ENCODE results near the gene CPM. TPM values are rescaled to one million over a fixed set of nuclear protein-coding genes. Genes with fewer than 3 reads are reported as not detected.

The CPM gene
- total RNA-seq, 1 experiment from 2014 or later: 1.7 TPM

DNA sequence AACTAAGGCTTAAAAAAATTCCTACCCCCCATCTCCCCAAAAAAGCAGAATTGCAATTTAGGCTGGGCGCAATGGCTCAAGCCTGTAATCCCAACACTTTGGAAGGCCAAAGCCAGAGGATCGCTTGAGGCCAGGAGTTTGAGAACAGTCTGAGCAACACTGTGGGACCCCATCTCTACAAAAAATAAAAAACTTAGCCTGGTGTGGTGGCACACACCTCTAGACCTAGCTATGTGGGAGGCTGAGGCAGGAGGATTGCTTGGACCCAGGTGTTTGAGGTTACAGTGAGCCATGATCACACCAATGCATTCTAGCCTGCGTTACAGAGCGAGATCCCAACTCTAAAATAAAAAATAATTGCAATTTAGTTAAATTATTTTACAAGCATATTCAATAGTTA lies 54.1 kb downstream of the CPM start:
- no peak for DNase-seq (ENCODE audit: low spot score)

GRCh38 chr12:68878283-68878682 lies 54.7 kb downstream of the CPM start:
- DNase-seq (ENCODE audit: low spot score): no peak

GRCh38 chr12:68877583-68877982 lies 55.4 kb downstream of the CPM start:
- no peak for DNase-seq (ENCODE audit: low spot score)

DNA sequence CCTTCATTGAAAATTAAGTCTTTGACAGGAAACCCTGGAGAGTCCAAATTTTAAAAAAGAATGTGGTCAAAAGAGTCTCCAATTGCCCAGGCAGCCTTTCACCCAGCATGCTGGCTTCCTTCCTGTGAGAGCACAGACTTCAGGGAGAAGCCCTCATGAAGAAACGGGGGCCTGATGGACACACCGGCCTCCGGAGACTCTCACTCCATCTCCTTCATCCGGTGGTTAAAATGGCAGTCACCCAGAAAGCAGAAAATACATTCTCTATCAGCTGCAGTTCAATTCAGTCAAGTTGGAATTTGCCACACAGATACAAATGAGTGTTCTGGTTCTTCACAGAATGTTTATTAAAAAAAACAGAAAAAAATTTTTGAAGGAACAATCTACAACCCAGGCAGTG lies 56.5 kb downstream of the CPM start:
- no peak for DNase-seq (ENCODE audit: low spot score)

GRCh38 chr12:68873316-68873715 lies 59.7 kb downstream of the CPM start:
- no peak for DNase-seq (ENCODE audit: low spot score)

DNA sequence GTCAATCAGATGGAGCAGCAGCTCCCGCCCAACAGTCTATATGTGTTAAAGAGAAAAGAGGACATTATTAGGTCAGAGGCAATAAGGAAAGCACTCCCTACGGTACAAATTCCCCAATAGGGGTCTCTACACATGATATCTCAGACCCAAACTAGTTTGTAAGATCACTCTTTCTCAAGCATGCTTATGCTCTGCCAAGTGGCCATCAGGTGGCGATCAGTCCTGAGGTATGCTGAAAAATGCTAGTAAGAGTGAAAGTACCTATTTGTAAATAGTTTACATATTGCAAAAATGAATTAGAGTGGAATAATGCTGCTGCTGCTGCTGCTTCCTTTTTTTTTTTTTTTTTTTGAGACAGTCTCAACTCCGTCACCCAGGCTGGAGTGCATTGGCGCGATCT lies 61.0 kb downstream of the CPM start:
- DNase-seq (ENCODE audit: low spot score): peak; percentile 38

DNA sequence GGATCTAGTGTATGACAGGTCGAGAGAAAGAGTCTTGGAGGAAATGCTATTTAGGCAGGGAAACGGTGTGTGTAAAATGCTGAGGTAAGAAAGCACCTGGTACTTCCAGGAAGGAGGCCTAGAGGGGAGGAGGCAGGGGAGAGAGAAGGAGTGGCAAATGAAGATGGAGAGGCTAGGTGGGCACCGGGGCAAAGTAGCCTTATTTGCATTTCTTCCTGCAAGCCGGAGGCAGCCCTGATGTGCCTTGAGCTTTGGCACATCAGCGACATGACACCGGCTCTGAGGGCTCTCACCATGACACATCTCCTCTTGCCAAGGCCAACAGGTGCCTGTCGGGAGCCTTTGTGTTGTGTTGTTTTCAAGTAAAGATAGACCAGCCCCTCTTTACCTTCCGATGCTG lies 61.6 kb downstream of the CPM start:
- no peak for DNase-seq (ENCODE audit: low spot score)

- DNase-seq (ENCODE audit: low spot score): no peak
Measured at GRCh38 chr12:68870443-68870842, 62.5 kb downstream of the CPM start.

GRCh38 chr12:68870011-68870410 lies 63.0 kb downstream of the CPM start:
- DNase-seq (ENCODE audit: low spot score): no peak

DNA sequence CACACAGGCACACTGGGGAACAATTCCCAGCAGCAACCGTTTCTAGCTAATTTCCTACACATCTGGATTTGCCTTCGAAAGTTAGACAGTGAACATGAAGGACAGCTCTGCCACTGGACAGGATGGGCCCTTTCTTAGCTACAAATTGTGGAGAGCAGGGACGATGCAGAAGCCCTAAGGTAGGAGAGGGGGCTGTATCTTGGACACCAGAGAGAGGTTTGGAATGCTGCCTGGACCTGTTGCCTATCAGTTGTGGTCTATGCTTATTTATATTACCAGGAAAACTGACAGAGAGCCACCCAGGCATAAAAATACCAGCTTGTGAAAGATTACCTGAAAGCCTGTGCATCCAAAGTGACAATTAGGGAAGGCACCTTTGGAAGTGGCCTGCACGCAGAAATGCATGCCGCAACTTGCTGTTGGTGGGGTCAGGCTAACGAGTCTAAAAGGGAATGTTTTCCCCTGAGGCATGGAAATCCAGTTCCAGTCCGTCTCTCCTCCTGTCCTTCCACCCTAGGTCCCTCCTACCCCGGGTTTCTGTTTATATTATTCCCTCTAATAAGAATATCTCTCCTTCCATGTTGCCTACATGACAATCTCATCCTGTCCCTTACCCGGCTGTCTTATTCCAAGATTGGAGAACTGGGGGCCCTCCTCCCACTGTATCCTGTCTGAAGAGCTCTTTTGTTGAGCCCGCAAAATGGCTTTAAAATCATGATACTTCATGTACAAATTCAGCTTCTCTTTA lies 64.8 kb downstream of the CPM start:
- DNase-seq (ENCODE audit: low spot score): no peak

GRCh38 chr12:68867606-68868005 lies 65.4 kb downstream of the CPM start:
- no peak for DNase-seq (ENCODE audit: low spot score)

DNA sequence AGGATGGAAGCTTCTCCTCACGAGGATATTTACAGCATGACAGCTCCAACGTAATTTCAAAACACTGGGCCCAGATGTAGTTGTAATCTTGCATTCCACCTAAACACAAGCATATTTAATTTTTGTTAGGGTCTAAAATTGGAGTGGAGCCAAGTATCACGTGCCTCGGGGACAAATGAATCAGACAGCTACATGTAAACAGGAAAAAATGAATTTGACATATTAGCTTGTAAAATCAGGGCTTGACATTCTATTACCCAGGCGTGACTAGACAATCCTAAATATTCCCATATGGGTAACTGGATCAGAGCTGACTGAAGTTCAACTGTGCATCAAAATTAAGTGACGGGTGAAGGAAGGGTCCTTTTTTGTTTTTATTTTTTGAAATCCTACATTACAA lies 66.0 kb downstream of the CPM start:
- DNase-seq (ENCODE audit: low spot score): no peak

- DNase-seq (ENCODE audit: low spot score): no peak
Measured at GRCh38 chr12:68865399-68866164, 67.4 kb downstream of the CPM start.

GRCh38 chr12:68864604-68865003 lies 68.4 kb downstream of the CPM start:
- no peak for DNase-seq (ENCODE audit: low spot score)

DNA sequence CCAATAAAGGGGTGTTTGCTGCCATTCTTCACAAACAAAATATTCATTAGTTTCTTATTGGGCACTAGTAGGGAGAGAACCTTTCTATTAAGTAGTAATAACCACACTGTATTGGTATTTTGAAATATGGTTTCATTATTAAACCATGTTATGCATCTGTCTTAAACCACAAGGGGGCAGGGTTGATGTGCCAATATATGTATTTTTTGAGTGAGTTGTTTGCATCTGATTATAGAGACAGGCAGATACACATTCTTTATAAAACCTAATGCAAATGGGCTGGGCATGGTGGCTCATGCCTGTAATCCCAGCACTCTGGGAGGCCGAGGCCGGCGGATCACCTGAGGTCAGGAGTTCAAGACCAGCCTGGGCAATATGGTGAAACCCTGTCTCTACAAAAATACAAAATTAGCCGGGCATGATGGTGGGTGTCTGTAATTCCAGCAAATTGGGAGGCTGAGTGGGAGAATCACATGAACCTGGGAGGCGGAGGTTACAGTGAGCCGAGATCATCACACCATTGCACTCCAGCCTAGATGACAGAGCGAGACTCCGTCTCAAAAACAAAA lies 69.0 kb downstream of the CPM start:
- peak; percentile 44 for DNase-seq (ENCODE audit: low spot score)

- DNase-seq (ENCODE audit: low spot score): no peak
Measured at GRCh38 chr12:68863109-68863770, 69.7 kb downstream of the CPM start.

DNA sequence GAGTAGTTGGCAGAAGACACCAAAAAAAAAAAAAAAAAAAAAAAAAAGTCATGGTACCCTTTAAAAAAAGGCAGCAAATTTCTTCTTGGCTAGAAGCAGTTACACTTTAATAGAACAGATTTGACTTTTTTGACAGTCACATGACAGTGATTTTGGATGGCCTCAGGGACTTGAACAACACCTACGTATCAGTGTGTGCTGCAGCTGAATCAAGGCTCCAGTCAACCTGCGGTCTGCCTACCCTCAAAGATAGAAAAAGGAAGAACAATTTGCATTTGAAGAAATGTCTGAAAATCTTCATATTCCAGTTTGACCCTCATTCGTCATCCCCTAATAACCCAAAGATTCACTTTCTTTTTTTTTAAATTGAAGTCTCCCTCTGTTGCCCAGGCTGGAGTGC lies 71.1 kb downstream of the CPM start:
- DNase-seq (ENCODE audit: low spot score): no peak

DNA sequence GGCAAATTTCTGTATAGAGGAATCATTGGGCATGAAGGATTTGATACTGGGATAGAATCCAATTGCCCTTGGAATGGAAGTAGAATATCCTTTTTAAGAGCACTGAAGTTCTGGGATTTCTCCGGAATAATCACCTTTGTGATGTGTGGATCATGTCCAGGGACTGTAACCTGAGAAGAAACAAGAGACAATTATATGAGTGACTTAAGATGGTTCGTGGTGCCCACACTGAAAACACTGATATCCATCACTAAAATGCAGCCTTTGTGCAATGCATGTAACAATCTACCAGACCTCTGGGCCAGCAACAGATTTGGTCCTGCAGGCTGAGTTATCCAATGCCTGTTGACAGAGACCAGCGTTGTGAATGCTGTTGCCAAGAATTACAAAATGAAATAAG lies 76.5 kb downstream of the CPM start:
- DNase-seq (ENCODE audit: low spot score): no peak

DNA sequence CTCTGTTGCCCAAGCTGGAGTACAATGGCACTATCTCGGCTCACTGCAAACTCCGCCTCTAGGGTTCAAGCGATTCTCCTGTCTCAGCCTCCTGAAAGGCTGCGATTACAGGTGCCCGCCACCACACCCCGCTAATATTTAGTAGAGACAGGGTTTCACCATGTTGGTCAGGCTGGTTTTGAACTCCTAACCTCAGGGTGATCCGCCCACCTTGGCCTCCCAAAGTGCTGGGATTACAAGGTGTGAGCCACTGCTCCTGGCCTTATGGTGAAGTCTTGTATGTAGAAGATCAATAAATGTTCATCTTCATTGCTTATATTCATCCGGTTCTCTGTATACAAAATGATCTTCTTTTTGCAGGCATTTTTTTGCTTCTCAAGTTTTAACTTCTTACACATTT lies 77.2 kb downstream of the CPM start:
- DNase-seq (ENCODE audit: low spot score): no peak

DNA sequence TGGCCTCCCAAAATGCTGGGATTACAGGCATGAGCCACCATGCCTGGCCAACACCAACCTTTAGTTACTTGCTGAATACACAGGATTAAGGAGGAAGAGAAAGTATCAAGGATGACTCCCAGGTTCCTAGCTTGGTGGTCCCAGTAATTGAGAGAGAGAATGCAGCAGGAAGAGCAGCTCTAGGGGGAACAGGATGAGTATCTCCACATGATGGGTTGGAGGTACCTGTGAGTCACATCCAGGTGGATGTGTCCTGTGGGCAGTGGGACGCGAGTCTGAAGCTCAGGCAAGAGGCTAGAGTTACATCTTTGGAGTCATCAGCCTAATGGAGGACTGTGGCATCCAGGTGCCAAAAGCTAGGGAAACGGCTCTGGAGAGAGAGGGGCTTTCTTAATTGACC lies 77.9 kb downstream of the CPM start:
- no peak for DNase-seq (ENCODE audit: low spot score)

DNA sequence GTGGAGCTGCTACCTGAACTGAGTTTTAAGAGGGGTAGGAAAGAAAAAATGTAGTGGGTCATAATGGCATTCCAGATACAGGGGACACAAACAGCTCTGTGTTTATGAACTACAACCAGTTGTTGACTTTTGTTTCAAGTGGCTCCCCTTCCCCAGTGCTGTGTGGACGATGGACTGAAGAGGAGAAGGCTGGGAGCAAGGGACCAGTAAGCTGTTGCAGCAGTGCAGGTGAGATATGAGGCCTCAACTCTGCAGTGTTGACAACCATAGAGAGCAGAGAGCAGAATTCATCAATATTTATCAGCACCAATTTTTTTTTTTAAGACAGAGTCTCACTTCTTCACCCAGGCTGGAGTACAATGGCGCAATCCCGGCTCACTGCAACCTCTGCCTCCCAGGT lies 78.4 kb downstream of the CPM start:
- DNase-seq (ENCODE audit: low spot score): no peak

DNA sequence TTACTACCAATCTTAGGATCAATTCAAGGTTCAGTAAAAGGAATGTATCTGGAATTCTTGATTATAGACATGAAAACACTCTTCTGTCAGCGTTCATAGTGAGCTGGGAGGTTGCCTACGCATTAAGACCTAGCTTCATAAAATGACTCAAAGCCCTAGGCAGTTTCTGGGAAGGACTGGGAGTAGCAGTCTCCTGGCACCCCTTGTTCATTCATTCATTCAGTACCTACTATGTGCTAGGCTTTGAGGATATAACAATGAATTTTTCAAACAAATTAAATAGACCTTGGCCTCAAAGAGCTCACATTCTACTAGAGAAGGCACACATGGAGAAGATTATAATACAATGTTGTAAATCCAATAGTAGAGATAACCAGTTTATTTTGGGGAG lies 78.9 kb downstream of the CPM start:
- no peak for DNase-seq (ENCODE audit: low spot score)
